ENCODE measurements around the gene CLASP1. TPM values are rescaled to one million over a fixed set of nuclear protein-coding genes. Genes with fewer than 3 reads are reported as not detected.
"Not testable (repeated sequence)": the region's sequence is repeated elsewhere in the genome, so short reads cannot be mapped to it uniquely, and the experiment has no call there.

Gene CLASP1
- total and polyA plus RNA-seq, 8 donors = 5.7 to 188 (median 20.8) TPM

- Histone ChIP-seq H3K9me3 (no peaks in the 10 kb centered on the region), H3K27ac (no peak overlapping the region), H3K4me3 (no peak overlapping the region), H3K36me3 (no peaks in the 10 kb centered on the region), H3K27me3 (no peaks in the 10 kb centered on the region), H3K4me1 (no peaks in the 10 kb centered on the region)
- no peak for DNase-seq
- intact Hi-C loops (cut with DNase I; ENCODE audit: low total_unique reads) = no loop called here
- TF ChIP-seq POLR2A (IDR thresholded peaks at IDR 0.05) = no peak
- no peak for TF ChIP-seq POLR2AphosphoS5 (IDR thresholded peaks at IDR 0.05)
- no peak for TF ChIP-seq EP300 (IDR thresholded peaks at IDR 0.05)
- TF ChIP-seq CTCF (IDR thresholded peaks at IDR 0.05) = no peak
Observed at GRCh38 chr2:121309323-121309722, 339.9 kb downstream of the CLASP1 start.

- no peak for DNase-seq
- peaks cover 0 to 6% (median 0%) of the 10 kb centered on the region in 3 donors for H3K27me3 ChIP-seq
- WGBS, 5 donors = 85 to 96% (median 94%) methylated on average over 2 of the region's 2 CpGs
- no peaks in the 10 kb centered on the region for H3K4me1 ChIP-seq
- H3K4me3 ChIP-seq = no peak overlapping the region
- no peak overlapping the region for H3K27ac ChIP-seq
- TF ChIP-seq POLR2A (IDR thresholded peaks at IDR 0.05) = no peak
- TF ChIP-seq CTCF (IDR thresholded peaks at IDR 0.05) = no peak
- no peak for TF ChIP-seq POLR2AphosphoS5 (IDR thresholded peaks at IDR 0.05)
- no peak for TF ChIP-seq EP300 (IDR thresholded peaks at IDR 0.05)
- H3K9me3 ChIP-seq = no peaks in the 10 kb centered on the region
- intact Hi-C loops (cut with DNase I; ENCODE audit: low total_unique reads) = no loop called here
- no peaks in the 10 kb centered on the region for H3K36me3 ChIP-seq
Observed at GRCh38 chr2:121307048-121307447, 342.2 kb downstream of the CLASP1 start.

GRCh38 chr2:121304941-121305340 is 344.3 kb downstream of the CLASP1 start:
- intact Hi-C loops (cut with DNase I; ENCODE audit: low total_unique reads) = no loop called here
- no peak for TF ChIP-seq EP300 (IDR thresholded peaks at IDR 0.05)
- no peak for TF ChIP-seq POLR2A (IDR thresholded peaks at IDR 0.05)
- TF ChIP-seq CTCF (IDR thresholded peaks at IDR 0.05) = no peak
- TF ChIP-seq POLR2AphosphoS5 (IDR thresholded peaks at IDR 0.05) = no peak
- peak in 1 of 2 donors; percentile 7 for DNase-seq
- H3K27ac ChIP-seq = no peak overlapping the region
- H3K36me3 ChIP-seq = no peaks in the 10 kb centered on the region
- peaks cover 0 to 6% (median 0%) of the 10 kb centered on the region in 3 donors for H3K27me3 ChIP-seq
- H3K4me1 ChIP-seq = no peaks in the 10 kb centered on the region
- no peak overlapping the region for H3K4me3 ChIP-seq
- H3K9me3 ChIP-seq = no peaks in the 10 kb centered on the region
- WGBS, 5 donors = 64 to 87% (median 82%) methylated on average over 2 of the region's 2 CpGs

GRCh38 chr2:121303531-121304263 is 345.6 kb downstream of the CLASP1 start:
- Histone ChIP-seq H3K9me3 (no peaks in the 10 kb centered on the region), H3K27ac (no peak overlapping the region), H3K4me1 (no peaks in the 10 kb centered on the region), H3K27me3 (peaks cover 0 to 6% (median 0%) of the 10 kb centered on the region in 3 donors), H3K36me3 (no peaks in the 10 kb centered on the region), H3K4me3 (no peak overlapping the region)
- intact Hi-C loops (cut with DNase I; ENCODE audit: low total_unique reads) = no loop called here
- no peak for TF ChIP-seq CTCF (IDR thresholded peaks at IDR 0.05)
- TF ChIP-seq POLR2AphosphoS5 (IDR thresholded peaks at IDR 0.05) = no peak
- no peak for TF ChIP-seq EP300 (IDR thresholded peaks at IDR 0.05)
- no peak for TF ChIP-seq POLR2A (IDR thresholded peaks at IDR 0.05)
- 33 to 51% (median 47%) methylated on average over 2 of the region's 2 CpGs for WGBS, 5 donors
- peak in 1 of 2 donors; percentile 10 for DNase-seq

- H3K27me3 ChIP-seq; H3K27ac ChIP-seq; H3K36me3 ChIP-seq; H3K9me3 ChIP-seq; H3K4me1 ChIP-seq; H3K4me3 ChIP-seq; DNase-seq; intact Hi-C loops (cut with DNase I; ENCODE audit: low total_unique reads): not testable (repeated sequence)
Observed at GRCh38 chr2:121301190-121301589, 348.1 kb downstream of the CLASP1 start.

Measured in stomach (tissue), 9 donors.